Activated naive CD4-positive, alpha-beta T cell treated with anti-CD3 and anti-CD28 coated beads, Interleukin-2, amount 50 U/mL, for 16 hours (primary cell): ENCODE data around the gene HEG1.

ENCODE experiments used
- DNase-seq: peaks from one replicate; pipeline ENCODE4 v3.0.0-alpha.2; 2020

HEG1 gene

DNA sequence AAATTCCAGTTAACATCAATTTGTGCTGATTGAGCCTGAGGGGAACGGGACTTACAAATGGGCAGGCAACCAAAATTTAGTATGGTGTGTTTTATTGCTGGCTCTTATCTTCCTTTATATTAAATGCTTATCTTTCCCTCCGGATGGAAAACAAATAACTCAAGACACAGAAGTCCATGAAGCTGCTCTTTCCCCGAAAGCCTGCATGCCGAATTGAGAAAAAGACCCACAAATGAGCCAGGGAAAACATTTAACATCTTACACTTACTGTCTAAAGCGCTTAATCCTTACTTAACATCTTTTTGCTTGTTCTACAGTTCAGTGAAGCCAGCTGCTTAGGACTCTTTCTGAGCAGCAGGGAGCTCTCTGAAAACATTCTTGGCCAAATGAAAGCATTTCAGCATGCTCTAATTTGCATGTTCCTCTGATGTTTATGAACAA is 49.5 kb downstream of the HEG1 start:
- no peak for DNase-seq

- no peak for DNase-seq
Observed at GRCh38 chr3:125005676-125006075, 50.1 kb downstream of the HEG1 start.

GRCh38 chr3:125005222-125005621 is 50.6 kb downstream of the HEG1 start:
- DNase-seq: no peak

DNA sequence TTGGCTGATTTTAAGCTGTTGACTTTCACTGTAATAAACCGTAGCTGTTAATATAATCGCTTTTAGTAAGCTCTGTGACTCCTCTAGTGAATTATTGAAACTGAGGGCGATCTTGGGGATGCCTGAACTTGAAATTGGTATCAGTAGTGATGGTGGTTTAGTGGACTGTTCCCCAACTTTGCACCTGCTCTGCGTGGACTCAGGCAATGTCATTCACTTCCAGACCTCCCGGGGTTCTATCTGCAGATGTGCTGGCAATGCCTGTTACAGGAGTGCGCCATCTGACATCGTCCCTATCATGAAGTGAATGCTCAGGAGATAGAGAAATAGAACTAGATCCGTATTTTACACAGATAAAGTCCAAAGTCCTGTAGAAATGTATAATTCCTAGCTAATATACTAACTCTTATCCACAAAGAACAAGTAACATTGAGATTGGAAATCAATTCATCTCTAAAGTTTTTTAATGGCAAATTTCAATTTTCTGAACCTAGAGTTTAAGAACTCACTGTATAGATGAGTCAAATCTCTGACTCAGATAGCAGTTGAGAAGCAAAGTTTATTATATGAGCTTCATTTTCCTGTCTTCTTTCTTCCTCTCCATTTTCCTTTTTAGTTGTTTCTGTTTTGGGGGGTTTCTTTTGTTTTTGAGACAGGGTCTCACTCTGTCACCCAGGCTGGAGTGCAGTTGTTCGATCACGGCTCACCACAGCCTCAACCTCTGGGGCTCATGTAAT is 51.8 kb downstream of the HEG1 start:
- no peak for DNase-seq

GRCh38 chr3:125003369-125003853 is 52.4 kb downstream of the HEG1 start:
- no peak for DNase-seq

GRCh38 chr3:125002414-125003368 is 53.1 kb downstream of the HEG1 start:
- DNase-seq: no peak

DNA sequence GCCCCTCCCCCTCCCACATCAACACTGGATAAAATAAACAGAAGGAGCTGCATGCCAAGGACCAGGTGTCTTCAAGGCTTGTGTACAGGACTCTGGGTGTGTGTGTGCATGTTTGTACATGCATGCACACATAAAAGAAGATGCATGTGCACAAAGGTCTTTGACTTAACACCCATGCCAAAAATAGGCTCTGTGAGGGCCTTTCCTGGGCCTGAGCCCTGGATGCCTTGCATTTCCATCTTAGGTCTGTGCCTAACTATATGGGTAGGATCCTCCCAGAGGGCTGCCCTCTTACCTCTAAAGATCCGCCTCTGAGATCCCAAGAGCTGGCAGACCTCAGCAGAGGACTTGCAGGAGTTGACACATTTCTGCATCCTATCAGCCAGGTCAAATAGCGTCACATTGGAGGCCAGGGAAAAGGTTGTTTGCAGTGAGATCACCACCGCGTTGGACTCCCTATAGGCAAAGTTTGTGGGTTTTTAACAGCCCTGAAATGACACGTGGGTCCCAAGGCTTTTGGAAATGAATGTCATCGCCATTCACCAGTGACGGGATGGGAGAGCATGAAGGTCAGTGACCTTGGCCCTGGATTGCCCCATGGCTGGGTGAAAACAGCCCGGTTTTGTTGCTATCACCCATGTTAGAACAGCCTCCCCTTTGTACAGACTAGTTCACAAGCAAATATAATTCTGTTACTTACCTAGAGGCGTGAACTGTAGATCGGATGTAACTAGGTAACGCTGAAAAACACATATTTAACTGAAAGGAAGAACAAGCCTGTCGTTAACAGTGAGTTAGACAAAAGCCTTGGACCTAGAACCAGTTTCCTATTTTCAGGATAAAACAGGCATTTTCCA is 54.0 kb downstream of the HEG1 start:
- no peak for DNase-seq

DNA sequence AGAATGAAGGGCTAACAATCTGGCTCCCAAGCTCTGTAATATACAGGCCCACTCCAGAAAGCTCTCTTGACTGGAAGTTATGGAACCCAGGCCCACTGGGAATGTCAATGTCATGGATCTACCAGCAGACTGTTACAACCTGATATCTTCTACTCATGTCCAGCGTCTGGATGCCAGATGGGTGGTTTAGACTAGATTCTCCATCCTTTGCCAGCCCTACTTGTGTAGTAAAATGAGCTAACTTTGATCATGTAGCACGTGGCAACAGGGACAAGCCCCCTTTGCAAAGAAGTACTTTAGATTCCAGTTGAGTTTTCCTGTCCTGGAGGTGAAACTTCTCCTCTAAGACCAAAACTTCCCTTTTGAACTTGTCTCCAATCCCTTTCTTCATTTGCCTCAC is 55.1 kb downstream of the HEG1 start:
- DNase-seq: no peak

GRCh38 chr3:124999897-125000435 is 55.8 kb downstream of the HEG1 start:
- DNase-seq: no peak

- no peak for DNase-seq
Observed at GRCh38 chr3:124999317-124999716, 56.5 kb downstream of the HEG1 start.

GRCh38 chr3:124998247-124998630 is 57.6 kb downstream of the HEG1 start:
- no peak for DNase-seq

GRCh38 chr3:124997303-124998246 is 58.2 kb downstream of the HEG1 start:
- DNase-seq: no peak

DNA sequence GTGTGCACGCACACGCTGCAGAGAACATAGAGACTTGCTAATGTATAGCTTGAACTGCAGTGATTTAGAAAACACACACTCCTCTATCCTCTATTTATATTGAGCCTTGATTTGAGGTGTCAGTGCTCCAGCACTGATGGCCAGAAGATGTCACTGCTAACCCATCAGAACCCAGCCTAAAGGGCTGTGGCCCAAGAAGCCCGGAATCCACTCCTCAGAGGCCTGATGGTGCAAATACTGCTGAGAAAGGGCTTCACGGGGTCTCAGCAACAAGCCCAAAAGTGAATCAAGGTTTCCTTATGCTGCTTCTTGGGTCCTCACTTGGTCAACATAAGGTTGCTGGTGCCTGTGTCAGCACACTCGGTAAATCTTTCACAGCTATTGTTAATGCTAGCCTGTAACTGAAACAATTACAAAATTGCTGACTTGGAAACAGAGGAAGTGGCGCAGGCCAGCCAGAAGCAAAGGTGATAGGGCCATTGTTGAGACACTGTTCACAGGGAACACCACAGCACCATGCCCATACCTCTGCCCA is 60.3 kb downstream of the HEG1 start:
- peak; percentile 50 for DNase-seq

DNA sequence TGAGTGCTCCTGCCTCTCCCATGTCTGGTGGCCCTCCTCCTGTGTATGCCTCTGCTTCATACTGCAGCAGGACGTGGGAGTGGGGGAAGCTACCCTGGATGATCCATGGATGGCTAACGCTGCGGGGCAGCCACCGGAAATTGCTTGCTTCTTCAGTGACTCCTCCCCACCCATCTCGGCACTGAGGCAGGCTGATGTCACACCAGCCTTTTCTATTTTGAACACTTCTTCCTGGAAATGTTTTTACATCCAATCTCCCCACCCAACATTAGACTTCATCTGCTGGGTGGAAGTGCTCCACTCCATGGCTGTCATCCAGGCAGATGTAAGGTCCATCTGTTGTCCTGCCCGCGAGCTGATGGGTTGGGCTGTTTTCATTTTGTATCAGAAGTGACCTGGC is 62.3 kb downstream of the HEG1 start:
- no peak for DNase-seq

GRCh38 chr3:124992041-124992440 is 63.8 kb downstream of the HEG1 start:
- DNase-seq: no peak

- DNase-seq: no peak
Observed at GRCh38 chr3:124986192-124987143, 69.3 kb downstream of the HEG1 start.

DNA sequence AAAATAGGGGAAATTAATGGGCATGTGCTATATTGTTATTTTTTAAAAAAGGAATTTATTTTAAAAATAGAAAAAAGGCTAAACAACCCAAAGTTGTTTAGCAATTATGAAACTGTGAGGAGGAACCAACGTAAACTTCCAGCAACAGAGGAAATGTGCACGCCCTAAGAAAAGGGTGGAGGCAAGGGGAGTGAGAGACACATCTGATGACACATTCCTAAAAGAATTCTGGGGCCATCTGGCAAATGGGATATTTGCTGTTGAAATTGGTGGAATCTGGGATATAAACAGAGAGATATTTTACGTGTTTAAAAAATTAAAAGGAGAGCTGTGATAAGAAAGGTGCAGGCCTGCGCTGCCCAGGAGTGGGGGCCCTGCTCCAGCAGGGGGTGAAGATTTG is 70.4 kb downstream of the HEG1 start:
- DNase-seq: no peak

DNA sequence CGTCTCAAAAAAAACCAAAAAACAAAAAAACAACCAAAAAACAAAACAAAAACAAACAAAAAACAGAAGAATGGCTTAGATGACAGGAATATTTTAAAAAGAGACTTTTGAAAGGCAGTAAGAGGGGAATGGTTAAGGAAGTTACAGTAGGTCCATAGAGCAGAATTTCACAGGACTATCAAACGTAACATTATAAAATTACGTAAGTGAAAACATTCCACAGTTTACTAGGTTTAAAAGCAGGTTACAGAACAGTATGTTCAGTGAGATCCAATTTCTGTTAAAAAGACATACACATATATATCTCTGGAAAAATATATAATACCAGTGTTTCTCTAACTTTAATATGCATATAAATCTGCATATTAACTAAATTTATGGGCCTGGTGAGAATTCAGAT is 71.0 kb downstream of the HEG1 start:
- no peak for DNase-seq

- no peak for DNase-seq
Observed at GRCh38 chr3:124982855-124983254, 72.9 kb downstream of the HEG1 start.

- no peak for DNase-seq
Observed at GRCh38 chr3:124981472-124981871, 74.3 kb downstream of the HEG1 start.
